Erythroblast (primary cell): Measurements from ENCODE around the gene P2RY12.

ENCODE experiments used
- GATA1 ChIP-seq: IDR thresholded peaks from 2 replicates; pipeline ENCODE4 v1.6.1; 2011; ENCODE audit warnings: low read depth, mild to moderate bottlenecking, control low read depth, low read length, moderate library complexity
- POLR2A ChIP-seq: IDR thresholded peaks from 2 replicates; pipeline ENCODE4 v1.6.1; 2011; ENCODE audit warnings: mild to moderate bottlenecking, low read length

GRCh38 chr3:151382671-151383070, 1.9 kb downstream of the P2RY12 start:
- no peak for TF ChIP-seq POLR2A
- TF ChIP-seq GATA1: no peak
